Mucosa of rectum (tissue), 2 donors: ENCODE measurements around the gene SPACA4.

ENCODE experiments used
- H3K27ac ChIP-seq, 2 donors: one replicate each; pipeline ENCODE4 v1.7.0; 2013; ENCODE audit warnings: inconsistent platforms in 2 of 2, low read depth in 2 of 2, low read length in 2 of 2
- H3K27me3 ChIP-seq, 2 donors: one replicate each; pipeline ENCODE4 v1.7.0; 2013; ENCODE audit warnings: low read length in 2 of 2; ENCODE audit not compliant: control insufficient read depth in 2 of 2, insufficient read depth in 2 of 2
- H3K36me3 ChIP-seq, 2 donors: one replicate each; pipeline ENCODE4 v1.7.0; 2013; ENCODE audit warnings: low read length in 2 of 2; ENCODE audit not compliant: control insufficient read depth in 2 of 2, insufficient read depth in 2 of 2
- H3K4me1 ChIP-seq, 2 donors: one replicate each; pipeline ENCODE4 v1.7.0; 2013; ENCODE audit warnings: low read length in 2 of 2, mild to moderate bottlenecking in 1 of 2; ENCODE audit not compliant: control insufficient read depth in 2 of 2, insufficient read depth in 2 of 2
- H3K4me3 ChIP-seq, 2 donors: one replicate each; pipeline ENCODE4 v1.7.0; 2013; ENCODE audit warnings: low read length in 2 of 2
- H3K9ac ChIP-seq, 2 donors: one replicate each; pipeline ENCODE4 v1.7.0; 2013; ENCODE audit warnings: low read length in 2 of 2, low read depth in 1 of 2, mild to moderate bottlenecking in 1 of 2
- H3K9me3 ChIP-seq, 2 donors: one replicate each; pipeline ENCODE4 v1.7.0; 2013; ENCODE audit warnings: low read length in 2 of 2; ENCODE audit not compliant: control insufficient read depth in 2 of 2
- donor health status: healthy.
- donor health status: Normal muscosa, but diverticular disease.

Gene SPACA4

DNA sequence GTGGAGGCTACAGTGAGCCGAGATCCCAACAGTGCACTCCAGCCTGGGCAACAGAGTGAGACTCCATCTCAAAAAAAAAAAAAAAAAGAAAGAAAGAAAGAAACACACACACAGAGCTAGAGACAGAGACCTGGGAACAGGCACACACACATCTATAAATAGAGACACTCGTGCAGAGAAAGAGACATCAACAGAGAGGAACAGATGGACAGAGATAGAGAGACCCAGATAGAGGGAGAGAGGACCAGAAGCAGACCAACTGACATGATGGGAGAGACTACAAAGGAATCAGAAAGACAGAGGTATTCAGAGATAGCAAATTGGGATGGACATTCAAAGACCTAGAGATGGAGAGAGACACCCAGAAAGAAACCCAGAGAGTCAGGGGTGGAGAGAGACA, 41.6 kb downstream of the SPACA4 start:
- Histone ChIP-seq H3K9me3 (no peaks in the 10 kb centered on the region), H3K4me3 (no peak overlapping the region), H3K27ac (no peak overlapping the region), H3K9ac (no peak overlapping the region), H3K36me3 (no peaks in the 10 kb centered on the region), H3K27me3 (peaks cover 0 to 11% of the 10 kb centered on the region in 2 donors), H3K4me1 (peaks cover 8 to 15% of the 10 kb centered on the region in 2 donors)

DNA sequence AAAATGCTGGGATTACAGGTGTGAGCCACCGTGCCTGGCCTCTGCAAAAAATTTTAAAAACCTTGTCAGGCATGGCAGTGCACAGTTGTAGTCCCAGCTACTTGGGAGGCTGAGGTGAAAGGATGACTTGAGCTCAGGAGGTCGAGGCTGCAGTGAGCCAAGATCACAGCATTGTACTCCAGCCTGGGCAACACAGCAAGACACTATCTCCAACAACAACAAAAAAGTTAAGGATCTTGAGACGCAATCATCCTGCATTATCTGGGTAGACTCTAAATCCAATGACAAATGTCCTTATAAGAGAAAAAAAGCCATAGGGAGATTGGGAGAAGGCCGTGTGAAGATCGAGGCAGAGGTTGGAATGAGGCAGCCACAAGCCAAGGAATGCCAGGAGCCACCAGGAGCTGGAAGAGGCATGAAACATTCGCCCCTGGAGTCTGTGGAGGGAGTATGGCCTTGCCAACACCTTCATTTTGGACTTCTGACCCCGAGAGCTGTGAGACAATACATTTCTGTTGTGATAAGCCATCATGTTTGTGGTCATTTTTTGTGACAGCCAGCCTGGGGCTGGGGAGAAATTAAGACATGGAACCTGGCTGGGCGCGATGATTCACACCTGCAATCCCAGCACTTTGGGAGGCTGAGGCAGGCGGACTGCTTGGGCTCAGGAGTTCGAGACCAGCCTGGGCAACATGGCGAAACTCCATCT, 44.6 kb downstream of the SPACA4 start:
- Histone ChIP-seq H3K36me3 (no peaks in the 10 kb centered on the region), H3K9ac (no peak overlapping the region), H3K27ac (no peak overlapping the region), H3K4me1 (peaks cover 0 to 3% of the 10 kb centered on the region in 2 donors), H3K9me3 (no peaks in the 10 kb centered on the region), H3K4me3 (no peak overlapping the region), H3K27me3 (peaks cover 0 to 5% of the 10 kb centered on the region in 2 donors)

DNA sequence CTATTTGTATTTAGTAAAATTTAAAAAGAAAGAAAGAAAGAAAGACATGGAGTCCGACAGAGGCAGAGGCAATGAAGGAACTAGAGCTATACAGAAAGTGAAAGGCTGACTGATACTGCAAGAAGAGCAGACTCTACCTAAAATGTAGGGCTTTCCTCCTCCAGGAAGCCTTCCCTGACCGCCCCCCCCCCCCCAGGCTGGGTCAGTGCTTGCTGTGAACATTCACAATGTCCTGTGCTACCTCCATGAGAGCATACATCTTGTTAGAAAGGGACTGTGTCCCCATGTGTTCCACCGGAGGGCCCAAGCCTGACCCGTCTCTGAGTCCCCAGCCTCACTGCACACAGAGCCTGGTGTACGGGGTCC, 45.1 kb downstream of the SPACA4 start:
- Histone ChIP-seq H3K4me3 (no peak overlapping the region), H3K9ac (no peak overlapping the region), H3K9me3 (no peaks in the 10 kb centered on the region), H3K27me3 (peaks cover 0 to 5% of the 10 kb centered on the region in 2 donors), H3K36me3 (no peaks in the 10 kb centered on the region), H3K4me1 (no peaks in the 10 kb centered on the region), H3K27ac (no peak overlapping the region)

DNA sequence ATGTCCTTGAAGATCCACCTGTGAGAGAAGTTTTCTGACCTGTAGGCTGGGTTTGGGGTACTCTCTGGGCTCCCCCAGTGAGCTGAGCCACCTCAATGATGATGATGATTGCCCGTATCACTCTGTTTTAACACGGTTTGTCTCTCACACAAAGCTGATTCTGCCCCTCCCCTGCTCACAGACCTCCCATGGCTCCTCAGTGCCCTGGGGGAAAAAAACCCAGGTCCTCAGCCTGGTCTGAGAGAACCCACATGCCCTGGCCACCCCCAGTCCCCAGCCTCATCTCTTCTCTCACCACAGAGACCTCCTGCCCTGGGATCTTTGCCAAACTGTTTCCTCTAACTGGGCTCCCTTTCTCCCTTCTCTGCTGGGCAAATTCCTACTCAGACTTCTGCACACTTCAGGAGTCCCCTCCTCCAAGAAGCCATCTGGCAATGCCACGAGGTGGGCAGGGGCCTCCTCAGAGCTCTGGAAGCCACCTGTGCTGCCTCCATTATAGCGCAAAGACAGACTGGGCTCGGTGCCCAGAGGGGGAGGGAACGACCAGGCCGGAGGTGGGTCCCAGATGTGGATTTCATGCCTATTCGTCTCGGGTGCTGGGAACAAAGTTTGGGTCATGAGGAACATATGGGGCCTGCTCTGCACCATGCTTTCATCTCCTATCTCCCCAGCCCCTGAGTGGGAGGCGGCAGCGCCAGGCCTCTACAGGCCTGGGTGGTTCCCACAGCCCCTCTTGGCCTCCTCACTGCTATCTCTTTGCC, 47.9 kb downstream of the SPACA4 start:
- no peaks in the 10 kb centered on the region for H3K4me1 ChIP-seq
- H3K27me3 ChIP-seq: no peaks in the 10 kb centered on the region
- no peak overlapping the region for H3K27ac ChIP-seq
- H3K4me3 ChIP-seq: no peak overlapping the region
- H3K9ac ChIP-seq: no peak overlapping the region
- H3K9me3 ChIP-seq: no peaks in the 10 kb centered on the region
- no peaks in the 10 kb centered on the region for H3K36me3 ChIP-seq

DNA sequence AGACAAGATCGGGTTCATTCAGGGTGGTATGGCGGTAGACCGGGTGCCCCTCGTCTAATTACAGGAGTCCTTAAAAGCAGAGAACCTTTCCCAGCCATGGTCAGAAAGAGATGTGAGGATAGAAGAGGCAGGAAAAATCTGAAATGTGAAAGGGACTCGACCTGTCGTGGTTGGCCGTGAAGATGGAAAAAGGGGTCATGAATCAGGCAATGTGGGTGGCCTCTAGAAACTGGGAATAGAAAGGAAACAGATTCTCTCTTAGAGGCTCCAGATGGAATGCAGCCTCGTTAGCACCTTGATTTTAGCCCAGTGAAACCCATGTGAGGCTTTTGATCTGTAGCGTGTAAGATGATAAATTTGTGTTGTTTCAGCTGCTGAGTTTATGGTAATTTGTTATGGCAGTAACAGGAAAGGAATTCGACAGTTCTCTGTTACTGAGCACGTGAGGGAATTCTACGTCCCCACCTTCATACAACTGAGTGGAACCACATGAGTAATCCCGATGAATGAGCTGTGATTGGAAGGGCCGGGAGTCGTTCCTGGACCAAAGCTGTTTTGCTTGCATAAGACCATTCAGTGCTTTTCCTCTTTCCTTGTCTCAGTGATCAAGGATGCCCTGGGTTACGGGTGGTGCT, 50.4 kb downstream of the SPACA4 start:
- Histone ChIP-seq H3K27ac (no peak overlapping the region), H3K4me3 (no peak overlapping the region), H3K36me3 (no peaks in the 10 kb centered on the region), H3K9me3 (no peaks in the 10 kb centered on the region), H3K27me3 (no peaks in the 10 kb centered on the region), H3K4me1 (peaks cover 0 to 4% of the 10 kb centered on the region in 2 donors), H3K9ac (no peak overlapping the region)
